Central memory CD4-positive, alpha-beta T cell (primary cell): ENCODE results near the gene DCUN1D3.
"Not testable (repeated sequence)": the region's sequence is repeated elsewhere in the genome, so short reads cannot be mapped to it uniquely, and the experiment has no call there.

ENCODE experiments used
- DNase-seq: peaks from one replicate; pipeline ENCODE4 v3.0.0; 2022

DCUN1D3 gene

DNA sequence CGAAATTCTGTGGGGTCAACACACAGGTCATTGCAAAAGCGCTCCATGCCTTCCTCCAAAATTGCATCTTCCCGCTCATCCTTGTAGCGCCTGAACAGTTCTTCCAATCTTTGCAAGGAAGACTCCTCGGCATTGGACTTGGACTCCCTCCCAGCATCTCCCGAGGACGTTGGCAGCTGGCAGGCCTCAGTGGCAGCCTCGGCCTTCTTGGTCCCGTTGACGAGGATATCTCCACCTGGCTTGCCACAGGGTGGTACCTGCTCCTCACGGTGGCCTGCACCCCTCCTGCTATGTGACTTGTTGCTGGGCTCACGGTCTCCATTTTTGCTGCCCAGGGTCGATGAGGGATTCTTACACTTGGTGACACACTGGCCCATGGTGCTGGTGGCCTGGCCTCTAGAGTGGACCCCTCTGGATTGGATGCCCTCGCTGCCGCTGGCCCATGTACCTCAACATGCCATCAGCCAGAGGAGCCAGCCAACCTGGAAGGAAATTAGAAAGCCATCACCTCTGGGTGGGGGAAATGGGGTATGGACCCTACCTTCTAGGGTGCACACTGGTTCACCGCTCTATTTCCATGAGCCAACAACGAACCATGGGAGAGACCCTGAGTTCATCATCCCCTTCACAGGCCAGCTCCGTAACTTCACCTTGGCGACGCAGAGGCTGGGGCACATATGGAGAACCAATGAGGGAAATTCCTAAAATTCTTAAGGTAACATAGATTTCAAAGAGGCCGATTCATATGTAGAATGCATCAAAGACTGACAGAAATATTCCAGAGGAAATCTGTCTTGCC lies 37.8 kb downstream of the DCUN1D3 start:
- DNase-seq: no peak

DNA sequence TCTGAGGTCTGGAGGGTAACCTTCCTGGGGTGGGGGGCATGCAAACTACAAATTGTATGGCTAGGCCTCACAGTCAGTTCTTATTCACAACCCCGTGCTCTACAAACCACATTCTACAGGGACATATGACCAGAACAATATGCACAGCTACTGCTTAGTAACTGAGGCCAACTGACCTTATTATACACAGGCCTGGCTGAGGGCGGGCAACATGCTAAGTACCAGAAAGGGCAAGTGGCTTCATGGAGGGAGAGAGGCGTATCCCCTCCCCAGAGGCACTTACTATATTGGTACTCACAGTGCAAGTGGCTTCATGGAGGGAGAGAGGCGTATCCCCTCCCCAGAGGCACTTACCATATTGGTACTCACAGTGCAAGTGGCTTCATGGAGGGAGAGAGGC lies 39.2 kb downstream of the DCUN1D3 start:
- DNase-seq: not testable (repeated sequence)

DNA sequence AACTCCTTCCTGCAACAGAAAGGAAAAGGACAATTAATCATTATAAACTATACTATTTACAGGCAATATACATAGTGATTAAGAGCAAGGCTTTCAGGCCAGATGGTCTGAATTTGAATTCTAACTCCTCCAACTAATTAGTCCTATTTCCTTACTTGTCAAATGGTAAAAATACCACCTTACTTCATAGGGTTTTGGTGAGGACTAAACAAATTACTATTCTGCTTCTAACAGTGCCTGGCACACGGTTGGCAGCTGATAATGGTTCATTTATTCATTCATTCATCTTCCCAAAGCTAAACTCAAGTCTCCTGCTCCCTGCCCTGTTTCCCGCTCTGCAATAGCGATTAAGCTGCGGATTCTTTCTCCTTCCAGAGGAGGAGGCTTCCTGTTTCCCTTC lies 39.8 kb downstream of the DCUN1D3 start:
- DNase-seq: no peak

DNA sequence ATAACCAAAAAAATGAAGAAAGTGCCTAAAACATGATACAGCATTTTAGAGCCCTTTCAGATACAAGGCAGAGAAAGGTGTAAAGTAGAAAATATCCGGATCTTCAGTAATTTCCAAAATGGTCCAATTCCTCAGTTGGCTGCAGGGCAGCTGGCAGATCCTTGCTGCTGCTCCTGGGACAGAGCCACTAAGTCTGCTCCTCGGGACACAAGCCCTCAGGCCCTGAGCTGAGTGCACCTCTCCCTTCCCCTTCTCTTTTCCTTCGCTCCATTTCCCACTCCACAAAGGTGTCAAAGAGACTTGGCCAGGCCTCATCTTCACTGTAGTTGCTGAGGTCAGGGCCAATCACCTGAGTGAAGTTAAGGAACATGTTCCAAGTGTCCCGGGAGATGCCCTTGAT lies 40.5 kb downstream of the DCUN1D3 start:
- DNase-seq: no peak

DNA sequence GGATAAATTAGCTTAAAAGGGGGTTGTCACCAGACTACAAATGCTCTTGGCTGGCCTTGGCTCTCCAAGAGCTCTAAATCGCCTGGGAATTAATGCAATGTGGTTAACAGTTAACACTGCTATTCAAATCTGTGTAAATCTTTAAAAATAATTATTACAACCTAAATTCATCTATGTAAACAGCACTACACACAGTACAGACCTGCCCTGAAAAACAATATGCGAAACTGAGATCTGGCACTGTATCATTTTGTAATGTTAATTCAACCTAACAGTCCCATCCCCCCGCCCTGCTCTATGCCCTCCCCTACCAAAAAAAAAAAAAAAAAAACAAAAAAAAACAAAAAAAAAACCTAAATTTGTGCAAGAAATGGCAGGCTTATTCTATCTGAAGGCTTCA lies 40.9 kb downstream of the DCUN1D3 start:
- DNase-seq: no peak

DNA sequence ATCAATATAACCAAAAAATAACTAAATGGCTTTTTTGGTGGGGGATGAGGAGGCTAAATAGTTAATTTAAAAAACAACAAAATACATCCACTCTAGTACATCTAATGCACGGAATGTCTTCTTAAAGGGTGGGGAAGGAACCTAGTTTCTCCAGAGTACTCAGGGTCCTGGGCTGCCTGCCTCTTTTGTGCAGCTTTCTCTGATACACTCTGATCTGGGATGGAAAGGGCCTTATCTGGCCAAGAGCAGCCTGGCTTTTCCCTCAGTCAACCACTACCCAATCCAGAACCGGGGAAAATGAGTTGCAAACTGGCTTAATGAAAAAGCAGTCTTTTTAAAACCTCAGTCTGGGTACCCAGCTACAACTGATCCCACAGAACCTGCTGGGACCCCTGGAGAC lies 42.9 kb downstream of the DCUN1D3 start:
- no peak for DNase-seq

DNA sequence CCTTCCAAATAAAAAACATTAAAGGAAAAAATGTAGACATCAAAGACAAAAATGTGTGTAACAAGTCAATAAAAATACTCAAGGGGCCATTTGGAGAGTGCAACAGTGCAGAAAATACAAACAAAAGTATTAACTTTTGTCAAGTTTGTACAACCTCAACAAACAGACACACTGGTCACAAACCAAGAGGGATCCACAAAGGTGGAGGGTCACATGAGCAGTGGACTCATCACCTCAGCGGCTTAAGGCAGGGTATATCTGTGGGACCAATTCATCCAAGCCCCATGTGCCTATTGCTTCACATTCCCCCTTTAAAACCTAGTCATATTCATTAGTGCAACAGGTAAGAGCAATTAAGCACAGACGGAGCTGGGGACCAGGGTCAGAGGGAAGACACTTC lies 45.2 kb downstream of the DCUN1D3 start:
- DNase-seq: no peak

DNA sequence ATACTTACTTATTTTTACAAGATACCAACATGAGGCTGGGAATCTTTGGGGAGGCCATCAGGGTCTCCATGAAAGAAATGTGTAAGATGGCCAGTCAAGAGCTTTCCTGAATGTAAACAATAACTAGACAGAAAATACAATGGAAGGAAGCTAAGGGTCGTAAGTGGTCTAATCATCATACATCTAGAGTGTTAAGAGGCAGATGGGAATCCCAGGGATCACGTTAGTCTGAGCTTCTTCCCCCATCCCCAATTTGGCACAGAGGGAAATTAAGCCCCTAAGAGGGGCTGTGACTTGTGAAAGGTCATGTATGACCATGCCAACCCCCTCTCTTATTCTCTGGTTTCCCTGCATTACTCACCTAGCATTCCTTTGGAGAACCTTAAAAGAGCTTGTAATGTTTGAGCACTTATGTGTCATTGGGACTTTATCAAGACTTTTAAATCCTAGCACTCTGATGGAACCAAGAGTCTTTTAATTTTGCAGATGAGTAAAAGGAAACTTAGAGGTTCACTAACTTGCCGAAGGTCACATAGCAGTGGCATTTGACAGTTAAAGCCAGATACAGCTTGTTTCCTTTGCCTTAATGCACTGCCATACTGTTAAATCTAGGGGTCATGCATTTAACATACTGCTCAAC lies 46.1 kb downstream of the DCUN1D3 start:
- DNase-seq: no peak

DNA sequence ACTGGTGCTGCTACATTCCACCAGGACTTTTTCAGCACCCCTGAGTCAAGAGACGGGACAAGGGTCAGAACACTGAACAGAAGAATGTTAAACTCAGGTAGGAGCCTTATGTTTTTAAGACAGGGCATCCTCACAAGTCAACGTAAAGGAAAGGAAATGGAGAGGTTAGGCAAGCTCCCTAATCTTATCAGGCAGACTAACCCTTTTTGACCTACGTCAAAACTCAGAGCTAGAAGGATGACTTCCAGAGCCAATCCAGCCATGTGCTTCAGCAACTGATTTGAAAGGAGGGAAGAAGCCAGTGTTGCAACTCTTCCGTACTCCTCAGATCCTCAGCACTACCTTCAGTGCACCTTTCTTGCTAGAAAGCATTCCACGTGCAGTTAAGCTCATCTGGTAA lies 47.0 kb downstream of the DCUN1D3 start:
- DNase-seq: no peak

DNA sequence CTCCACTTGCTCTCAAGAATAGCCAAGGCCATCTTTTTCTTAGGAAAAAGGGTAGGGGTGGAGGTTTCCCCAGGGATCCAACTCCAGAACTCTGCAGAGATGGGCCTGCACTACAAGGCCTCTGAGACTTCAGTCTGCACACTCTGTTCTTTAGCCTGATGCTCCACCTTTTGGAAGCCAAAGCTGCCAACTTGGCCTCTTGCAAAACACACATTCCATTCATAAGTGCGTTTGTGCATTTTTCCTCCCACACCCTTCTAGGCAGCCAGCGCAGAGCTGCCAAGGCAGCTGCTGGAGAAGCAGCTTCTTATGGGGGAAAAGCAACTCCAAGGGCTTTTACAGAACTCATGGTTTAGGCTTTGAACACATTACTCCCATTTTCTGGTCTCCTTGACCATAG lies 48.6 kb downstream of the DCUN1D3 start:
- DNase-seq: no peak

DNA sequence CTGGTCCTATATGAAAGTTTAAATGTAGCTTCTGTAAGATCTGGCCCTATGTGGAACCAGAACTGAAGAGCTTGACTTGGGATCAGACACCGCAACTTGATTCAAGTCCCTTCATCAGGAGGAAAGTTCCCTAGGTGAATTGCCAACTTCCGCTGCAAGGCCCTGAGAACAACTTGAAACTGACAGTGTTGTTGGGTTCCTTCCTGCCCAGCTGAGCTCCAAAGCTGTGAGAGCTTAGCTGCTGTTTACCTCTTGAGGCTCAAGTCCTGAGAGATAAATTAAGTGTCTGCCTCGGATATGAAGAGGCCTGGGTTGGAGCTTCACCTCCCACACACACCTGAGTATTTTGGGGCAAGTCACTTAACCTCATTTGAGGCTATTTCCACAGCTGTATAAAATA lies 49.2 kb downstream of the DCUN1D3 start:
- DNase-seq: no peak

DNA sequence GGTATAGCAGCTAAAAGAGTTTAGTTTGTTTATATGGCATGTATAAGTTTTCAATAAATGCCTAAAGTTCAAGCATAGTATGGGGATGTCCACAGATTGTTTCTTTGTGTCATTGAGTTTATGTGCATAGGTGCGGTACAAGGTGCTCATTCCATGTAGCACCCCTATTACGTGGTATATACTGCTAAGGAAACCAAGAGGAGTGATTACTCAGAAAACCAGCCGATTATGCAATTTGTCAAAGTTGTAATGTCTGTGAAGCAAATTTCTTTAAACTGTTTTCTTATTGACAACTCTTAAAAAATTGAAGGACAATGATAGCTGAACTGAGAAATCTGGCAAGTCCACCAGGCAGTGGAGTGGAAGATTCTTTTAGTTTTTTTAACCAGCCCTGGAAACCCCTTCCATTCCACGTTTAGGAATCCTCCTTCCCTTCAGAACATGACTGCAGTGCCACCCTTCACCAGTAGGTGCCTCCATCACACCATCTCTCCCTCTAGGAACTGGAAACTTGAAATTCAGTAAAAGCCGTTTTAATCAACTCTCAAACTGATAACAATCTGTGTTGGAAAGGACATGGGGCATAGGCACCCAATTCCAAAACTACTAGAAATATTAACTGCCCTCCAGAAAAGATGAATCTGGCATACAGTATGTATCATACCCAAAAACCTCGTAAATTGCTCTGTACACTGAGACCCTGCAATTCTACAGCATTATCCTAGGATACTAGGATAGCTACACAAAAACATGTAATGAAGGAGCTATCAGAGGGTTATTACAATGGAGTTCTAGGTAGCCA lies 50.4 kb downstream of the DCUN1D3 start:
- DNase-seq: peak; percentile 44

DNA sequence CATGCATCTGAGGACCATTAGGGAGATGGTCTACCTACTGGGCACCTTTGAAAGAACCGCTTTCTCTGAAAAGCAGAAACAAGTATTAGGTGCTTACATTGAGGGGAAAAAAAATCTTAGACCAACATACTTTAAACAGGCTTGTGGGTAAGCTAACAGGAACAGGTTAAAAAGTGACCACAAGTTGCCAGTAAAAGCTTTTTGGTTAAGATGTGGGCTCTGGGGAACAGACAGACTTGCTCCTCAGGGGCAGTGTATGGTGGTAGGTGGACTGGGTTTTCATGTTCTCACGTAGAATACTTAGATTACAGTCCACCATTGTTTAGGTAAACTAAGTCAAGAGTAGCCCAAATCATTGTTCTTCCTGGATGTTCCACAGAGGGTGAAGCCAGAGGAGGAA lies 52.6 kb downstream of the DCUN1D3 start:
- no peak for DNase-seq

DNA sequence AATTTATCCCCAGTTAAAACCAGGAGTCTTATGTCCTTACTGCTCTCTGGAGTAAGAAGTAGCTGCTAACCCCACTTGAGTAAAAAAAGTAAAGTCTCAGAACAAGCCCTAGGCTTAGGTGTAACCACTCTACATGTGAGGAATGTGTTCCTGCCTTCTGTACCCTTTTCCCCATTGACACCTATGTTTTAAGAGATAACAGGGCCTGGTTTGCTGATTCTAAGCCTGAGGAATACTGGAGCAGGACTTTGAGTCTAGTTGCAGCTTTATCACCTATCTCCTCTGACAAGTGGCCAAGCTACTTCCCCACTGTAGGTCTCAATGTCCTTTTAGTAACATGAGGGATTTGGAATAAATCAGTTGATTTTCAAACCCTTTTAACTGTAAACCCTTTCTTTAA lies 53.6 kb downstream of the DCUN1D3 start:
- no peak for DNase-seq

DNA sequence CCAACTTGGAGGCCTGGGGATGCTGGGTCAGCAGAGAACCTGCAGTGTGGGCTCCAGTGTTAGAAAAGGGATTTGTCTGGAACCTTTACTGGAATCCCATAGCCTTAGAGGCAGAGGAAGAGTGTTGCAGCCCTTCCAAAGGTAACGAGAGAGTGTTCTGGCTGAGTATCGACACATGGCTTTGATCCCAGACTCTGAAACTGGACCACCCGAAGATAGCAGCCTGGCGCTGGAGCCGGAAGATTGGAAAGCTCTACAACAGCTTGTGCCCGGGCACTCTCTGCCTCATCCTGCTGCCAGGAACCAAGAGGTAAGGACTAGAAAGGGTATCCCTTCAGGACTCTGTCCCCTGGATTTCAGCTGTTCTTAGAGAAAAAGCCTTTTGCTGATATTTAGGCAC lies 54.1 kb downstream of the DCUN1D3 start:
- DNase-seq: no peak

DNA sequence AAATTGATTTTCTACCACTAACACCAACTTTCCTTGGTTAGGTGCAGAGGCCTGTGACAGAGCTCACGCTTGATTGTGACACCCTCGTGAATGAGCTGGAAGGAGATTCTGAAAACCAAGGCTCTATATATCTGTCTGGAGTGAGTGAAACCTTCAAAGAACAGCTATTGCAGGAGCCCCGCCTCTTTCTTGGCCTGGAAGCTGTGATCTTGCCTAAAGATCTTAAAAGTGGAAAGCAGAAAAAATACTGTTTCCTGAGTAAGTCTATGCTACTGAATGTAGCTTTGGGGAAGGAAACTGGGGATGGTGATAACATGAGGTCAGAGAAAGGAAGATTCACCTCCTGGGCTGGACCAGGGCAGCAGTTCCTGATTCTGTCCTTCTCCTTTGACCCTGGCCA lies 55.6 kb downstream of the DCUN1D3 start:
- DNase-seq: peak; percentile 11

DNA sequence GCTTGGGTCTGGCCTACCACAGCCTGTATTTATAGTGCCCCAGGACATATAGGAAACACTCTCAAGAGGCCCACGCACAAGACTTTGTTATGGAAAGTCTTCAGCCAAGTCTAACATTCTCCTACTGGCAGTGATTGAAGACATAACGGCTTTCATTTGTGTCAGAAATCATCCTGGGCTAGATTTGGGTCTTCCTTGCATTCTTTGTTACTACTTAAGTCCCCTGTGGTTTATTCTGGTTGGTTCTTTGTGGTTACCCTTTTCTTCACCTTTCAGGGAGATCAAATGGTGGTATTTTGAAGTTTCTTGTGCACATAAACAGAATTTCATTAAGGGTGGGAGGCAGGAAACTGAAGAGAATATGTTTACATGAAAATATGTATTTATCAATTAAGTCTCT lies 56.1 kb downstream of the DCUN1D3 start:
- peak; percentile 20 for DNase-seq

DNA sequence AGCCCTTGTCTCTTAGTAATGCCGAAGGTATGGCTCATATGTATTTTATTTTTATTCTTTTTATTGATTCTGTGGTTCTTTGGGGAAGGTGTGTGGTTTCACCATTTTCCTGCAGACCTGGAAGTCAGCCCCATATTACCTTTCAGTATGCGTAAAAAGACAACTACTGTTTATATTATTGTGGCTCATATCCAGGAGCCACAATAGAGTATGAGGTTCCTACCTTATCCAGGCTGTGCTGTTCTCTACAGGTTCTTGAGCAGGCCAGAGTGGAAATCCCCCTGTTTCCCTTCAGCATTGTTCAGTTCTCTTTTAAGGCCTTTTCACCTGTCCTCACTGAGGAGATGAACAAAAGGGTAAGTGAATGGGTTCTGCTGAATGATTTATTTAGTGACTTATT lies 60.7 kb downstream of the DCUN1D3 start:
- no peak for DNase-seq

DNA sequence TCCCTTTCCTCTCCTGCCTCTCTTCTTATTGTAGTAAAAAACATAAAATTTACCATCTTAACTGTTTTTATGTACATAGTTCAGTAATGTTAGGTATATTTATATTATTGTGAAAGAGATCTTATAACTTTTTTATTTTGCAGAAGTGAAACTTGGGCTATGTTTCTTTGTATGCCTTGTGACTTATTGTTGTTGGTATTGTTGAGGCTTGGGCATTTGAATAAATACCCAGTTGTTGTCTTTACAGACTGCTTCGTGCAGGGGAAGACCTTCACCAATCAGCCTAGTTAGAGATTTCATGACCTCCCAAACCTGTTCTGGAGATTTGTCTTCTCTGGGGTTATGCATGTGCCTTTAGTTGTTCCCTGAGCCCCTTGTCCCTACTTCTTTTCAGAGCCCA lies 61.9 kb downstream of the DCUN1D3 start:
- DNase-seq: no peak

DNA sequence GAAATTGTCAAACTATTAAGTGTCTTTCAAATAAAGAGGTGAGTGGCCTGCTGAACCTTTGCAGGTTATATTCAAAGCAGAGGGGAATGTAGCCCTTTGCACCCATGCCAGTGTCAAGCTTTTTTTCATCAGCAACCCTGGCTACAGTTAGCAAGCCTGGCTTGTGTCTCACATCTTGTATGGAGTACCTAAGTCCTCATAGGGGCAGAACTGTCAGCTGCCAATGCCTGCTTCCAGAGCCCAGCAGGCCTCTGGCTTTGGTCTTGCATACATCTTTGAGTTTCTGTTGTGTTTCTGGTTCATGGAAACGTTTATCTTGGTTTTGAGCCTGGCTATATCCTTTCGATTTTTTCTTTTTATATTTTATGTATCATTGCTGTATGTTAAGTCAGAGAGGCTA lies 67.1 kb downstream of the DCUN1D3 start:
- DNase-seq: no peak

DNA sequence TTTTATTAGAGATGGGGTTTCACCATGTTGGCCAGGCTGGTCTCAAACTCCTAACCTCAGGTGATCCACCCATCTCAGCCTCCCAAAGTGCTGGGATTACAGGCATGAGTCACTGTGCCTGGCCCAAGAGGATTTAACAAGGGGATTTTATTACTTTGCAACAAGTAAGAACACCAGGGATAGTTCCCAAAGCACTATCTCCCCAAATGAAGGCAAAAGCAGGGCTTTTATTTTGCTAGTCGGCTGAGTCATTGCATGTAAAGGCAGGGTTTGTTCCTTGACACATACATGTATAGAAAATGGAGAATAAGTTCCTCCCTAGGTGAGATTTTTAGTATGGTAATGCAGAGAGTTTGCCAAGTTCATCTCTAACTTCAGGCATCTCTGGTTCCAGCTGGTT lies 69.8 kb downstream of the DCUN1D3 start:
- no peak for DNase-seq

DNA sequence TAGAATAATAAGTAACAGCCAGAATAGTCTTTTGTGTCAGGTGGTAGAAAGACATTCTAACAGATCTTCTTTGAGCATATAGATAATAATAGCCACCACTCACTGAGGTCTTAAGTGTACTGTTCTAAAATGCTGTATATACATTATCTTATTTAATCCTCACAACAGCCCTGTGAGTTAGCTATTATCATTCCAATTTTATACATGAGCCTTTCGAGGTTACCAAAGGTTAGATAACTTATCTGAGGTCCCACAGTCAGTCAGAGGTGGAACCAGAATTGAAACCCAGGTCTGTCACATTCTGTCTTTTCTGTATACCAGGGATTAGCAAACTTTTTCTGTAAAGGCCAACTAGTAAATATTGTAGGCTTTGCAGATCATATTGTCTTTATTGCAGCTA lies 70.6 kb downstream of the DCUN1D3 start:
- no peak for DNase-seq

DNA sequence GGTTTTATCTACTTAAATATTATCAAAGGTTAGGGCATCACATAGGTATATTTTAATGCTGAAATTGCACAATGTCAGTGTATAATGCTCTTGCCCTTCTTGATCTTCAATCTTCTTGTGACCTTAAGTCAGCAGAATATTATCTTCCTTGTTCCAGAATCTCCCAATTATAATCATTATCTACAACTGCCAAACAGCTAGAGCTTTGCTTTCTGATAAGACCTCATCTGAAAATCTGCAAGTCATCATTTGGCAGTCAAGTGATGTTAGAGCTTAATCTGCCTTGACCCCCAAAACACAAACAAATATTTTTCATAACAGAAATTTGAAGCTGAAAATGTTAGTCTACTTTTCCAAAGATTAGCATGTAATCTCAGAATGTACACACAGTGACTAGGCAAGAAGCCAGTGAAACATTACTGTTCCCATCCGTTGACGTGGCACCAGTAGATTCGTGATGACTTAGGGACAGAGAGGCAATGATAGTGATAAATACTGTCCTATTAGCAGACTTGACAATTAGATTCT lies 74.1 kb downstream of the DCUN1D3 start:
- DNase-seq: no peak
